ES-I3 (cell line): ENCODE measurements around the gene TEX55.
"Not testable (repeated sequence)": the region's sequence is repeated elsewhere in the genome, so short reads cannot be mapped to it uniquely, and the experiment has no call there.

Source experiments
- H3K36me3 ChIP-seq: 2 replicates; pipeline ENCODE4 v1.6.1; 2013; ENCODE audit warnings: mild to moderate bottlenecking, low read length, control low read depth, moderate library complexity; ENCODE audit not compliant: insufficient read depth
- H3K4me1 ChIP-seq: 2 replicates; pipeline ENCODE4 v1.6.1; 2013; ENCODE audit warnings: mild to moderate bottlenecking, control low read depth, low read length; ENCODE audit not compliant: insufficient read depth
- H3K9ac ChIP-seq: 2 replicates; pipeline ENCODE4 v1.6.1; 2013; ENCODE audit warnings: low read depth, mild to moderate bottlenecking, low read length, moderate library complexity
- H3K9me3 ChIP-seq: 2 replicates; pipeline ENCODE4 v1.6.1; 2013; ENCODE audit warnings: mild to moderate bottlenecking, low read length, moderate library complexity; ENCODE audit not compliant: control insufficient read depth, insufficient read depth

TEX55 gene

GRCh38 chr3:119146578-119147375 lies 812 bp downstream of the TEX55 start:
- Histone ChIP-seq H3K9ac (no peak overlapping the region), H3K36me3 (no peaks in the 10 kb centered on the region), H3K4me1 (no peaks in the 10 kb centered on the region), H3K9me3 (no peaks in the 10 kb centered on the region)

- Histone ChIP-seq H3K36me3 (no peaks in the 10 kb centered on the region), H3K4me1 (no peaks in the 10 kb centered on the region), H3K9me3 (no peaks in the 10 kb centered on the region), H3K9ac (no peak overlapping the region)
These were observed 1.5 kb downstream of the TEX55 start for GRCh38 chr3:119147494-119147893.

GRCh38 chr3:119148493-119149180 lies 2.7 kb downstream of the TEX55 start:
- no peaks in the 10 kb centered on the region for H3K36me3 ChIP-seq
- H3K9ac ChIP-seq, result no peak overlapping the region
- H3K4me1 ChIP-seq, result no peaks in the 10 kb centered on the region
- H3K9me3 ChIP-seq, result no peaks in the 10 kb centered on the region

- Histone ChIP-seq H3K9me3 (no peaks in the 10 kb centered on the region), H3K36me3 (no peaks in the 10 kb centered on the region)
These were observed 3.5 kb downstream of the TEX55 start for GRCh38 chr3:119149484-119149883.

GRCh38 chr3:119156868-119157267 lies 10.9 kb downstream of the TEX55 start:
- Histone ChIP-seq H3K9me3 (no peaks in the 10 kb centered on the region; the same call in 1 of the 2 replicates), H3K4me1 (no peaks in the 10 kb centered on the region), H3K9ac (no peak overlapping the region), H3K36me3 (no peaks in the 10 kb centered on the region)

More at GRCh38 chr3:119149484-119149883, 3.5 kb downstream of the TEX55 start:
- Histone ChIP-seq H3K4me1 (no peaks in the 10 kb centered on the region), H3K9ac (no peak overlapping the region)

- Histone ChIP-seq H3K36me3 (no peaks in the 10 kb centered on the region), H3K9me3 (no peaks in the 10 kb centered on the region; the same call in 1 of the 2 replicates), H3K9ac (no peak overlapping the region), H3K4me1 (no peaks in the 10 kb centered on the region)
These were observed 12.0 kb downstream of the TEX55 start for GRCh38 chr3:119157971-119158370.

GRCh38 chr3:119160361-119160760 lies 14.4 kb downstream of the TEX55 start:
- no peaks in the 10 kb centered on the region for H3K36me3 ChIP-seq
- no peaks in the 10 kb centered on the region for H3K9me3 ChIP-seq
- H3K9ac ChIP-seq, result no peak overlapping the region
- no peaks in the 10 kb centered on the region for H3K4me1 ChIP-seq

- Histone ChIP-seq H3K9ac (no peak overlapping the region), H3K9me3 (no peaks in the 10 kb centered on the region), H3K4me1 (no peaks in the 10 kb centered on the region), H3K36me3 (no peaks in the 10 kb centered on the region)
These were observed 14.8 kb downstream of the TEX55 start for GRCh38 chr3:119160815-119161214.

- Histone ChIP-seq H3K9me3 (no peaks in the 10 kb centered on the region), H3K36me3 (no peaks in the 10 kb centered on the region), H3K9ac (no peak overlapping the region), H3K4me1 (no peaks in the 10 kb centered on the region)
These were observed 15.3 kb downstream of the TEX55 start for GRCh38 chr3:119161240-119161639.

- not testable (repeated sequence) for H3K9me3 ChIP-seq, H3K36me3 ChIP-seq, H3K9ac ChIP-seq, H3K4me1 ChIP-seq
These were observed 18.8 kb downstream of the TEX55 start for GRCh38 chr3:119164745-119165144.

- H3K9ac ChIP-seq, result no peak overlapping the region
- H3K9me3 ChIP-seq, result no peaks in the 10 kb centered on the region
- no peaks in the 10 kb centered on the region for H3K36me3 ChIP-seq
- no peaks in the 10 kb centered on the region for H3K4me1 ChIP-seq
These were observed 24.9 kb downstream of the TEX55 start for GRCh38 chr3:119170821-119171220.

- H3K4me1 ChIP-seq, result no peaks in the 10 kb centered on the region
- no peaks in the 10 kb centered on the region for H3K36me3 ChIP-seq
- H3K9ac ChIP-seq, result no peak within 1 kb of the TSS; the same call in 1 of the 2 replicates
- no peaks in the 10 kb centered on the region for H3K9me3 ChIP-seq
These were observed 27.4 kb downstream of the TEX55 start, which contains the start of gene UPK1B for GRCh38 chr3:119173325-119173724. UPK1B (plus strand) TSS chr3:119173598; CDS start chr3:119186742, 13,144 bp downstream.

- H3K4me1 ChIP-seq, result no peaks in the 10 kb centered on the region
- no peak overlapping the region for H3K9ac ChIP-seq
- H3K36me3 ChIP-seq, result no peaks in the 10 kb centered on the region
- no peaks in the 10 kb centered on the region for H3K9me3 ChIP-seq
These were observed 30.1 kb downstream of the TEX55 start for GRCh38 chr3:119175872-119176756.

- no peak overlapping the region for H3K9ac ChIP-seq
These were observed 30.8 kb downstream of the TEX55 start for GRCh38 chr3:119176778-119177177.

More at GRCh38 chr3:119176778-119177177, 30.8 kb downstream of the TEX55 start:
- no peaks in the 10 kb centered on the region for H3K9me3 ChIP-seq
- 0 out of 2 replicates have a peak, but pooled peaks cover 1% of the 10 kb centered on the region for H3K4me1 ChIP-seq
- H3K36me3 ChIP-seq, result no peaks in the 10 kb centered on the region
